Neural cell (in vitro differentiated cells): Measurements from ENCODE around the gene LDHD.

Source experiments
- EP300 ChIP-seq: fragments of 450-650 bp; conservative IDR thresholded peaks from 2 replicates; pipeline ENCODE4 v1.6.1; 2014; ENCODE audit warnings: antibody characterized with exemption, mild to moderate bottlenecking, moderate library complexity; ENCODE audit not compliant: poor library complexity, severe bottlenecking
- EZH2 ChIP-seq: fragments of 200-600, 300-800 bp; shearing (Covaris generic), sonication (generic); IDR thresholded peaks from 2 replicates; pipeline ENCODE4 v1.6.1; 2014; ENCODE audit warnings: antibody characterized with exemption, low read length, borderline replicate concordance, mild to moderate bottlenecking; ENCODE audit not compliant: insufficient read depth, poor library complexity, severe bottlenecking
- POLR2AphosphoS5 ChIP-seq: IDR thresholded peaks from 2 replicates; pipeline ENCODE4 v1.6.1; 2012
- RAD21 ChIP-seq: fragments of 450-650 bp; conservative IDR thresholded peaks from 2 replicates; pipeline ENCODE4 v1.6.1; 2014; ENCODE audit warnings: antibody characterized with exemption, mild to moderate bottlenecking, moderate library complexity
- SMC3 ChIP-seq: fragments of 450-650 bp; conservative IDR thresholded peaks from 2 replicates; pipeline ENCODE4 v1.6.1; 2014; ENCODE audit warnings: antibody characterized with exemption, mild to moderate bottlenecking, moderate library complexity; ENCODE audit not compliant: poor library complexity
- TF ChIP-seq, protein P1 (sequence below): fragments of 450-650 bp; IDR thresholded peaks from 2 replicates; pipeline ENCODE4 v1.5.1; 2014; ENCODE audit warnings: antibody characterized with exemption, mild to moderate bottlenecking, moderate library complexity; ENCODE audit not compliant: poor library complexity, severe bottlenecking
- TF ChIP-seq, protein P2 (sequence below): IDR thresholded peaks from 2 replicates; pipeline ENCODE4 v1.6.1; 2012; ENCODE audit warnings: borderline replicate concordance

GRCh38 chr16:75103994-75104393 lies 12.6 kb downstream of the LDHD start:
- TF ChIP-seq, protein P1, sequence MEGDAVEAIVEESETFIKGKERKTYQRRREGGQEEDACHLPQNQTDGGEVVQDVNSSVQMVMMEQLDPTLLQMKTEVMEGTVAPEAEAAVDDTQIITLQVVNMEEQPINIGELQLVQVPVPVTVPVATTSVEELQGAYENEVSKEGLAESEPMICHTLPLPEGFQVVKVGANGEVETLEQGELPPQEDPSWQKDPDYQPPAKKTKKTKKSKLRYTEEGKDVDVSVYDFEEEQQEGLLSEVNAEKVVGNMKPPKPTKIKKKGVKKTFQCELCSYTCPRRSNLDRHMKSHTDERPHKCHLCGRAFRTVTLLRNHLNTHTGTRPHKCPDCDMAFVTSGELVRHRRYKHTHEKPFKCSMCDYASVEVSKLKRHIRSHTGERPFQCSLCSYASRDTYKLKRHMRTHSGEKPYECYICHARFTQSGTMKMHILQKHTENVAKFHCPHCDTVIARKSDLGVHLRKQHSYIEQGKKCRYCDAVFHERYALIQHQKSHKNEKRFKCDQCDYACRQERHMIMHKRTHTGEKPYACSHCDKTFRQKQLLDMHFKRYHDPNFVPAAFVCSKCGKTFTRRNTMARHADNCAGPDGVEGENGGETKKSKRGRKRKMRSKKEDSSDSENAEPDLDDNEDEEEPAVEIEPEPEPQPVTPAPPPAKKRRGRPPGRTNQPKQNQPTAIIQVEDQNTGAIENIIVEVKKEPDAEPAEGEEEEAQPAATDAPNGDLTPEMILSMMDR = no peak
- TF ChIP-seq RAD21 (no peak), POLR2AphosphoS5 (no peak), EP300 (no peak), EZH2 (no peak), SMC3 (no peak)
- TF ChIP-seq, protein P2, sequence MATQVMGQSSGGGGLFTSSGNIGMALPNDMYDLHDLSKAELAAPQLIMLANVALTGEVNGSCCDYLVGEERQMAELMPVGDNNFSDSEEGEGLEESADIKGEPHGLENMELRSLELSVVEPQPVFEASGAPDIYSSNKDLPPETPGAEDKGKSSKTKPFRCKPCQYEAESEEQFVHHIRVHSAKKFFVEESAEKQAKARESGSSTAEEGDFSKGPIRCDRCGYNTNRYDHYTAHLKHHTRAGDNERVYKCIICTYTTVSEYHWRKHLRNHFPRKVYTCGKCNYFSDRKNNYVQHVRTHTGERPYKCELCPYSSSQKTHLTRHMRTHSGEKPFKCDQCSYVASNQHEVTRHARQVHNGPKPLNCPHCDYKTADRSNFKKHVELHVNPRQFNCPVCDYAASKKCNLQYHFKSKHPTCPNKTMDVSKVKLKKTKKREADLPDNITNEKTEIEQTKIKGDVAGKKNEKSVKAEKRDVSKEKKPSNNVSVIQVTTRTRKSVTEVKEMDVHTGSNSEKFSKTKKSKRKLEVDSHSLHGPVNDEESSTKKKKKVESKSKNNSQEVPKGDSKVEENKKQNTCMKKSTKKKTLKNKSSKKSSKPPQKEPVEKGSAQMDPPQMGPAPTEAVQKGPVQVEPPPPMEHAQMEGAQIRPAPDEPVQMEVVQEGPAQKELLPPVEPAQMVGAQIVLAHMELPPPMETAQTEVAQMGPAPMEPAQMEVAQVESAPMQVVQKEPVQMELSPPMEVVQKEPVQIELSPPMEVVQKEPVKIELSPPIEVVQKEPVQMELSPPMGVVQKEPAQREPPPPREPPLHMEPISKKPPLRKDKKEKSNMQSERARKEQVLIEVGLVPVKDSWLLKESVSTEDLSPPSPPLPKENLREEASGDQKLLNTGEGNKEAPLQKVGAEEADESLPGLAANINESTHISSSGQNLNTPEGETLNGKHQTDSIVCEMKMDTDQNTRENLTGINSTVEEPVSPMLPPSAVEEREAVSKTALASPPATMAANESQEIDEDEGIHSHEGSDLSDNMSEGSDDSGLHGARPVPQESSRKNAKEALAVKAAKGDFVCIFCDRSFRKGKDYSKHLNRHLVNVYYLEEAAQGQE = no peak
